ENCODE results near the gene TBCCD1. TPM values are rescaled to one million over a fixed set of nuclear protein-coding genes. Genes with fewer than 3 reads are reported as not detected.

The TBCCD1 gene
- total and polyA plus RNA-seq, 10 donors = 3.7 to 22.1 (median 12.6) TPM

DNA sequence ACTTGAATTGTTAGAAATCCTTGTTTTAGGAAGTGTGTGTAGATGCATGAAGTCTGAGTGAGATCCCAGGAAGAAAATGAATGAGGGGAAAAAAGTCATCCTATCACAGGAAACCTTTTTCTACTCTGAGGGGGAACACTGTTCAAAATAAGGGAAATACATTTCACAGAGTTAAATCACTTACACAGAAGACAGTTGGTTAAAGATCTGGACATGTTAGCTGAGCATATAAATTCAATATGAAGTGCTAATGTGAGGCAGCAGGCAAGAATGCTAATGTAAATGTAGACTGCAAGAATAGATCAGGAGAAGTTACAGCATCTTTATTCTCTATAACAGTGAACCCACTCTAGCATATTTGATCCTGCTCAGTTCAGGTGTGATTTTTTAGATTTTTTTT is 2.6 kb downstream of the TBCCD1 start:
- TF ChIP-seq POLR2A (IDR thresholded peaks at IDR 0.05) = no peak
- no peak for TF ChIP-seq POLR2AphosphoS5 (IDR thresholded peaks at IDR 0.05)
- TF ChIP-seq, protein P1, sequence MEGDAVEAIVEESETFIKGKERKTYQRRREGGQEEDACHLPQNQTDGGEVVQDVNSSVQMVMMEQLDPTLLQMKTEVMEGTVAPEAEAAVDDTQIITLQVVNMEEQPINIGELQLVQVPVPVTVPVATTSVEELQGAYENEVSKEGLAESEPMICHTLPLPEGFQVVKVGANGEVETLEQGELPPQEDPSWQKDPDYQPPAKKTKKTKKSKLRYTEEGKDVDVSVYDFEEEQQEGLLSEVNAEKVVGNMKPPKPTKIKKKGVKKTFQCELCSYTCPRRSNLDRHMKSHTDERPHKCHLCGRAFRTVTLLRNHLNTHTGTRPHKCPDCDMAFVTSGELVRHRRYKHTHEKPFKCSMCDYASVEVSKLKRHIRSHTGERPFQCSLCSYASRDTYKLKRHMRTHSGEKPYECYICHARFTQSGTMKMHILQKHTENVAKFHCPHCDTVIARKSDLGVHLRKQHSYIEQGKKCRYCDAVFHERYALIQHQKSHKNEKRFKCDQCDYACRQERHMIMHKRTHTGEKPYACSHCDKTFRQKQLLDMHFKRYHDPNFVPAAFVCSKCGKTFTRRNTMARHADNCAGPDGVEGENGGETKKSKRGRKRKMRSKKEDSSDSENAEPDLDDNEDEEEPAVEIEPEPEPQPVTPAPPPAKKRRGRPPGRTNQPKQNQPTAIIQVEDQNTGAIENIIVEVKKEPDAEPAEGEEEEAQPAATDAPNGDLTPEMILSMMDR (IDR thresholded peaks at IDR 0.05 in 8 of 11, conservative IDR thresholded peaks at IDR 0.05 in 3 of 11) = no peak
- H3K27me3 ChIP-seq (replicated peaks in 1 of 7) = no peaks in the 10 kb centered on the region
- H3K4me3 ChIP-seq = no peak overlapping the region
- DNase-seq = no peak
- no peaks in the 10 kb centered on the region for H3K9me3 ChIP-seq
- no peak overlapping the region for H3K27ac ChIP-seq
- H3K4me1 ChIP-seq = peaks cover 18 to 94% (median 56%) of the 10 kb centered on the region in 6 donors
- peaks cover 0 to 39% (median 4%) of the 10 kb centered on the region in 6 donors for H3K36me3 ChIP-seq
- intact Hi-C loops (cut with DNase I; ENCODE audit: low total_unique reads) = no loop called here

DNA sequence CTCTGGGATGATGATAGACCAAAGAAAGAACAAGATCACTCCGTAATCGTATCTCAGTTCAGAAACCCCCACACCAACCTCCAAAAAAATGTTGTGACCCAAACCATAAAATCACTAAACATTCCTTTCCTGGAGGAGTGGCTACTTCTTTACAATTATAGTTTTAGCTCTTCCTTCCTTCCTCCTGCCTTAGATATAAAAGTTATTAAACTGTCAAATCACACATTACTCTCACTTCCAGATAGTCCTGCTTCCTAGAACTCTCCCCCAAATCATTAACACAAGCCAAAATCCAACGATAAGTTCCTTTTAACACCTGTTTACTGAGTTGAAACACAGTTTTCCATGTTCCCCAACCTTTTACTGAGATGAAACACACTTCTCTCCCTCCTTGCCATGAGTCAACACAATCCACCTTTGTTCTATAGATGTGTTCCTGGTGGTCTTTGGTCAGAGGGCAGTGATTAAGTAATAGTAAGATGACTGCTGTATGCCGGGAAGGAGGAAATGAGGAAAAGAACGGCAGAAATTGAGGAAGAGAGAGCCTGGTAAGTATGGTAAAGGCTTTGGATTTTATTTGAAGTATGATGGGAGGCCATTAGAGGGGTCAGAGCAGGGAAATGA is 14.6 kb downstream of the TBCCD1 start:
- no peaks in the 10 kb centered on the region for H3K27me3 ChIP-seq (replicated peaks in 1 of 7)
- no peak overlapping the region for H3K27ac ChIP-seq
- no peaks in the 10 kb centered on the region for H3K4me1 ChIP-seq
- no peak for TF ChIP-seq POLR2A (IDR thresholded peaks at IDR 0.05)
- TF ChIP-seq, protein P1 (IDR thresholded peaks at IDR 0.05 in 8 of 11, conservative IDR thresholded peaks at IDR 0.05 in 3 of 11) = no peak
- no peak for TF ChIP-seq POLR2AphosphoS5 (IDR thresholded peaks at IDR 0.05)
- intact Hi-C loops (cut with DNase I; ENCODE audit: low total_unique reads) = no loop called here
- DNase-seq = no peak
- WGBS, 5 donors = 65 to 79% (median 72%) methylated on average over 5 of the region's 5 CpGs
- H3K9me3 ChIP-seq = no peaks in the 10 kb centered on the region
- H3K4me3 ChIP-seq = no peak overlapping the region
- H3K36me3 ChIP-seq = peaks cover 13 to 100% (median 77%) of the 10 kb centered on the region in 6 donors

DNA sequence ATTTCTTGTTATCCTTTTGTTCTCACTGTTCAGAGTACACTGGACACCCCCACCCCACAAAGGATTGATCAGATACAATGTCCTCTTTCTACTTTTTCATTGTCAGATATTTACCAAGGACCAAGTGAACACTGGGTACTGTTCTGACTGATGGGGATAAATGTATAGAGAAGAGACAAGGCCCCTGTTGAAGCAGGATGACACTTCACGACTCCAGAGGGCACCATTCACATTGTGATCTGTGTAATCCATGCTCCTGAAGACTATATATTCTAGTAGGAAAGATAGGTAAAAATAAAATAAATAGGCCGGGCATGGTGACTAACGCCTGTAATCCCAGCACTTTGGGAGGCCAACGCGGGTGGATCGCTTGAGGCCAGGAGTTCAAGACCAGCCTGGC is 15.8 kb downstream of the TBCCD1 start:
- Histone ChIP-seq H3K27ac (no peak overlapping the region), H3K9me3 (no peaks in the 10 kb centered on the region), H3K4me3 (no peak overlapping the region), H3K4me1 (no peaks in the 10 kb centered on the region), H3K36me3 (peaks cover 13 to 100% (median 73%) of the 10 kb centered on the region in 6 donors), H3K27me3 (replicated peaks in 1 of 7) (no peaks in the 10 kb centered on the region)
- intact Hi-C loops (cut with DNase I; ENCODE audit: low total_unique reads) = no loop called here
- 93 to 99% (median 95%) methylated on average over 6 of the region's 6 CpGs for WGBS, 5 donors
- TF ChIP-seq POLR2A (IDR thresholded peaks at IDR 0.05) = no peak
- TF ChIP-seq, protein P1 (IDR thresholded peaks at IDR 0.05 in 8 of 11, conservative IDR thresholded peaks at IDR 0.05 in 3 of 11) = no peak
- no peak for TF ChIP-seq POLR2AphosphoS5 (IDR thresholded peaks at IDR 0.05)
- no peak for DNase-seq

DNA sequence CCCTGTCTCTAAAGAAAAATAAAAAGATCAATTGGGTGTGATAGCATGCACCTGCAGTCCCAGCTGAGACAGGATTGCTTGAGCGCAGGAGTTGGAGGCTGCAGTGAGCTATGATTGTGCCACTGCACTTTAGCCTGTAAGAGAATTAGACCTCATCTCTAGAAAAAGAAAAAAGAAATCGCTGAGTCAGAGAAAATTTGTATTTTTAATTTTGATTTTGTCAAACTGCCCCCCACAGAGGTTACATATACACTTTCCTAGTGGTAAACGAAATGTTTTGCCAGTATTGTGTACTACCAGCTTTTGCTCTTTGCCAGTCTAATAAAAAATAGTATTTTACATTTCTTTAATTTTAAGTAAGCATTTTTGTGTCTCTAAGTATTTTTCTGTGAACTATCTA is 17.6 kb downstream of the TBCCD1 start:
- Histone ChIP-seq H3K27me3 (replicated peaks in 1 of 7) (no peaks in the 10 kb centered on the region), H3K36me3 (peaks cover 9 to 100% (median 64%) of the 10 kb centered on the region in 6 donors), H3K27ac (no peak overlapping the region), H3K4me1 (no peaks in the 10 kb centered on the region), H3K9me3 (no peaks in the 10 kb centered on the region), H3K4me3 (no peak overlapping the region)
- TF ChIP-seq POLR2AphosphoS5 (IDR thresholded peaks at IDR 0.05) (no peak), POLR2A (IDR thresholded peaks at IDR 0.05) (no peak)
- TF ChIP-seq, protein P1 (IDR thresholded peaks at IDR 0.05 in 8 of 11, conservative IDR thresholded peaks at IDR 0.05 in 3 of 11) = no peak
- no peak for DNase-seq
- 93 to 98% (median 96%) methylated on average over 3 of the region's 3 CpGs for WGBS, 5 donors
- intact Hi-C loops (cut with DNase I; ENCODE audit: low total_unique reads) = no loop called here
